C1 segment of cervical spinal cord (tissue), 14 donors: ENCODE results near the gene MAP3K6.
"Not testable (repeated sequence)": the region's sequence is repeated elsewhere in the genome, so short reads cannot be mapped to it uniquely, and the experiment has no call there.

Experiments
- DNase-seq, 14 donors: peaks; one replicate each; lab custom pipeline; 2025; lab: John Stamatoyannopoulos, UW

MAP3K6 gene

GRCh38 chr1:27366411-27367159, at the start of gene MAP3K6:
Gene MAP3K6 (minus strand): TSS chr1:27366961. CDS start chr1:27366597, 364 bp downstream.
- DNase-seq = peak in 11 of 14 donors; percentile 17 to 82 (median 49)

GRCh38 chr1:27414091-27414490, 47.3 kb upstream of the MAP3K6 start:
- peak in 4 of 14 donors; percentile 28 to 55 (median 41) for DNase-seq

GRCh38 chr1:27413004-27413403, 46.2 kb upstream of the MAP3K6 start:
- no peak for DNase-seq

- no peak for DNase-seq
Observed at GRCh38 chr1:27412502-27412901, 45.7 kb upstream of the MAP3K6 start.

GRCh38 chr1:27410709-27411108, 43.9 kb upstream of the MAP3K6 start:
- DNase-seq = no peak

GRCh38 chr1:27409669-27410068, 42.9 kb upstream of the MAP3K6 start:
- DNase-seq = no peak

GRCh38 chr1:27408151-27408550, 41.4 kb upstream of the MAP3K6 start:
- DNase-seq = no peak

GRCh38 chr1:27406791-27407190, 40.0 kb upstream of the MAP3K6 start:
- DNase-seq = not testable (repeated sequence)

- peak in 8 of 14 donors; percentile 31 to 87 (median 60) for DNase-seq
Observed at GRCh38 chr1:27406362-27406680, 39.6 kb upstream of the MAP3K6 start.

- DNase-seq = peak in 5 of 14 donors; percentile 42 to 87 (median 53)
Observed at GRCh38 chr1:27405598-27406361, 39.0 kb upstream of the MAP3K6 start.

- peak in 3 of 14 donors; percentile 25 to 35 (median 26) for DNase-seq
Observed at GRCh38 chr1:27405074-27405473, 38.3 kb upstream of the MAP3K6 start.

- no peak for DNase-seq
Observed at GRCh38 chr1:27403931-27404330, 37.2 kb upstream of the MAP3K6 start.

- DNase-seq = peak in 10 of 14 donors; percentile 14 to 83 (median 45)
Observed at GRCh38 chr1:27403065-27403726, 36.4 kb upstream of the MAP3K6 start.

- DNase-seq = peak in 12 of 14 donors; percentile 12 to 77 (median 58)
Observed at GRCh38 chr1:27402349-27402754, 35.6 kb upstream of the MAP3K6 start.

- DNase-seq = no peak
Observed at GRCh38 chr1:27400963-27401341, 34.2 kb upstream of the MAP3K6 start.

- no peak for DNase-seq
Observed at GRCh38 chr1:27400082-27400962, 33.6 kb upstream of the MAP3K6 start.

GRCh38 chr1:27399251-27400025, 32.7 kb upstream of the MAP3K6 start:
- DNase-seq = no peak

GRCh38 chr1:27398405-27399149, 31.8 kb upstream of the MAP3K6 start:
- DNase-seq = no peak

GRCh38 chr1:27397749-27398148, 31.0 kb upstream of the MAP3K6 start:
- no peak for DNase-seq

- DNase-seq = no peak
Observed at GRCh38 chr1:27397110-27397509, 30.3 kb upstream of the MAP3K6 start.
